SW480 (cell line): ENCODE measurements around the gene ALDH1L1.
"Not testable (repeated sequence)": the region's sequence is repeated elsewhere in the genome, so short reads cannot be mapped to it uniquely, and the experiment has no call there.

Experiments used
- DNase-seq: peaks from one replicate; pipeline ENCODE4 v3.0.0-alpha.2; 2016; ENCODE audit warnings: low spot score

Gene ALDH1L1

GRCh38 chr3:126106336-126107202 lies 73.8 kb downstream of the ALDH1L1 start:
- DNase-seq: no peak

DNA sequence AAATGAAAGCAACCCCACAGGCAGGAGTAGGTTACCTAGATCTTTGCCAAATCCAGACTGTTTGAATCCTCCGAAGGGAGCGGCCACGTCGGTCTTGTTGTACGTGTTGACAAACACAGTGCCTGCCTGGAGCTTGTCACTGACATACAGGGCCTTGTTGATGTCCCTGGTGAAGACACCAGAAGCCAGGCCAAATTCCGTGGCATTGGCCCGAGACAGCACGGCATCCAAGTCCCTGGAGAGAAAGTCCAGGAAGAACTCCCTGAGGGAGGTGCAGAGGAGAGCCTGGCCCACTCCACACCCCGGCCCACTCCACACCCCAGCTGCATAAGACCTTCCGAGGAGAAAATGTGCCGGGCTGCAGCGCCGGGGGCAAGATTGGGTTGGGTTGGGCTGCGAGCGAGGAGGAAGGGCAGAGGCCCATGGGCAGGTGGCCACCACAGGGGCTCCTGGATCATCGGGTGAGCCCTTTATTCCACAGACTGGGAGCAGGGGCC lies 74.6 kb downstream of the ALDH1L1 start:
- DNase-seq: no peak

DNA sequence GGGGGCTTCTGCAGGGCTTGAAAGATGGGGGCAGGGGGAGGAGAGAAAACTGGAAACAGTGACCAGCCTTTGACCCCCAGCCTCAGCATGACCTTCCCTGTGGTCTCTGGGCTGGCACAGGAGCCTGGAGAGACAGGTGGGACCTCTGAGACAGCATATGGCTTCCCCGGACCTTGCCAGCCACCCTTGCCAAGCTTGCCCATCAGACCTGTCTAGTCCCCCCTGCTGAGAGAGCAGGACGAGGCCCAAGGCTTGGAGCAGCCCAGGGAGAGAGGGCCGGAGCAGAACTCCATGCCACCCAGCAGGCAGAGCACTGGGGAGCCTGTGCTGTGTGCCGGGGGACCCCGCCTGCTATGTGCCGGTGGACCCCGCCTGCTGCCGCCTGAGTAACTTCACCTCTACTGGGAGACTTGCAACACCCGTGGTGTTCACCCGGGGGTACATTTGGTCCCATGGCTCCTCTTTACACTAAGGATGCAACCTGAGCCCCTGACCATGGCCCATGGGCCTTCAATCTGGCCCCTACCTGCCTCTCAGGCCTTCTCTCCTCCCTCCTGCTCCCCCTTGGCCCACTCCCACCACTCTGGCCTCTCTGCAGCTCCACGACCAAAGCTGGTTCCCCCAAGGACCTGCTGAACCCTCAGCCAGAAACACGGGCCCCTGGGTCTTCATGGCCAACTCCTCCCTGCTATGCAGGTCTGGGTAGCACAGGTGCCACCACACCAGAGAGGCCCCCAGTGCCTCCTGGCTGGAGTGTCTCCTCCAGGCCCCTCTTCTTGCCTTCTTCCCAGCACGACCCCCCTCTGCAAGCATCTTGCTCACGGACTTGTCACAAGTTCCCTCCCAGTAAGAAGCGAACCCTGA lies 75.4 kb downstream of the ALDH1L1 start:
- DNase-seq: no peak

- no peak for DNase-seq
Observed at GRCh38 chr3:126104028-126104635, 76.3 kb downstream of the ALDH1L1 start.

- DNase-seq: no peak
Observed at GRCh38 chr3:126103121-126104027, 77.0 kb downstream of the ALDH1L1 start.

GRCh38 chr3:126102530-126102951 lies 77.8 kb downstream of the ALDH1L1 start:
- DNase-seq: no peak

DNA sequence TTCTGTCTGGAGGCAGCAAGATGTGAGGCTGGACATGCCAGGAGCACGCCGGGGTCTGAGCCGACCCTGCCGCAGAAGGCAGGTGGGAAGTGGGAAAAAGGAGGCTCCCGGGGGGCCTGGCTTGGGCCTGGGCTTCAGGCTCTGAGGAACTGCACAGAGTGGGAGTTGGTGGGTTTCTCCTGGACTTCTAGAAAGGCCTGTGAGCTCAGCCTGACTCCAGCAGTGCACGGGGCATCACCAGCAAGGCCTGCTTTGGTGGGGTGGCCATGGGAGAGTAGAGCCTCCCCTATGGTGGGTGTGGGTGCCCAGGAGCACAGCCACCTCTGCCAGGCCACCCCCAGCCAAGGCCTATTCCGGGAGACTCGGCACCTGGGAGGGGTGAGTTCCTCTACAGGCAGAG lies 78.4 kb downstream of the ALDH1L1 start:
- no peak for DNase-seq

- DNase-seq: no peak
Observed at GRCh38 chr3:126101521-126101982, 78.8 kb downstream of the ALDH1L1 start.

DNA sequence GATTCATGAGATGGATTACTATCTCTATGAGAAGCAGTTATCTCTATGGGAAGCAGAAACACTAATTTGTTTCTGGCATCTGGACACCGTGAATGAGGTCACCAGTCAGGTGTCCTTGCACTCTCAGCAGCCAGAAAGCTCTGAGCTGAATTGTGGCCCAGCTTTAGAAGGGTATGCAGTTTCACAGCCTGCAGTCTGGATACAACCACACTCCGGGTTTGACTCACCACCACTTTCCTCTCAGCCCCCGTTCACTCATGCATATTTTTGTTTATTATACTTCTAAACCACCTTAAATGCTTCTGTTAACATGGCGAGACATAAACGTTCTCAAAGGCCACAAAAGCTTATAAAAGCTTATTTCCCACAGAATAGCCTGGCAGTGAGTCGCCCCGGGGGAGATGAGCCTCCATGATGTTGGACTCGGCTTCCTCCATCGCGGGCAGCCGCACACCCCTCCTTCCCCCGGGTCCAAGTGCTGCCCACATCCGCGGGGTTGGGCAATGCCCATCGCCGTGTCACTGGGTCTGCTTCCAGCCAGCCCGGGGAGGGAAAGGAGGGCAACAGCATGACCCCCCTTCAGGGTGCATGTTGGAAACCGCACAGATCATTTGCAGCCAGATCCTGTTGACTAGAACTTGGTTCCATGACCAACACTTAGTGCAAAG lies 79.6 kb downstream of the ALDH1L1 start:
- DNase-seq: no peak

GRCh38 chr3:126100269-126100633 lies 80.1 kb downstream of the ALDH1L1 start:
- no peak for DNase-seq

DNA sequence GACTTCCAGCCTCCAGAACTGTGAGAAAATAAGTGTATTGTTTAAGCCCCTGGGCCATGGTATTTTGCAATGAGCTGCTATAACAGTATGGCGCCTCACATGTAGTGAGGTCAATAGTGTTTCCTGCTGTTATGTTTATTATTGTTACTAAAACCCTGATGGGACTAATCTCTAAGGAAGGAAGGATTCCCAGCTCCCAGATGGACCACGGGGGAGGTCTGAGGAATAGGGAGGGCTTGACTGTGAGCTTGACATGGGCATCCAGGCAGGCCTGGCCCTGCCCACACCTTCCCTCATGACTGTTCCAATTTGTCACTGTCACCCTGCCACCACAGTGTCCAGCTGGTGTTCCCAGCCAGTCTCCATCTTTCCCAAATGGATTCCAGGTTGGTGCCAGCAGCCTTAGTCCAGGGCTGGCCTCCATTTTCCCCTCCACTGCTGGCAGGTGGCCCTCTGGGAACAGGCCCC lies 82.0 kb downstream of the ALDH1L1 start:
- DNase-seq: no peak

DNA sequence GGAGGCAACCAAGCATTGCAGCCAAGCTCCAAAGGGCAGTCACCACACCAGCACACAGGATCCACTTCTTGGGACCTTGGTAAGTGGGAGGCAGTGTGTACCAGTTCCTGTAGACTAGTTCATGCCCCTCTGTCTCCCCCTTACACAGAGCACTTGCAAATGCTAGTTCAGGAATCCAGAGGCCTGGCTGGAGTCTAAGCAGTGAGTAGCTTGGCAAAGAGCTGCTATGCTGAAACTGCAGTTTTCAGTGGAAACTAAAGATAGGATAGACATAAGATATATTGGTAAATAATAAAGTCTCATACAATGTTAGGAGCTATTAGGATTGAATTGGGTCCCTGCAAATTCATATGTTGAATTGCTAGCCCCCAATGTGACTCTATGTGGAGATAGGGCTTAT lies 82.6 kb downstream of the ALDH1L1 start:
- no peak for DNase-seq

DNA sequence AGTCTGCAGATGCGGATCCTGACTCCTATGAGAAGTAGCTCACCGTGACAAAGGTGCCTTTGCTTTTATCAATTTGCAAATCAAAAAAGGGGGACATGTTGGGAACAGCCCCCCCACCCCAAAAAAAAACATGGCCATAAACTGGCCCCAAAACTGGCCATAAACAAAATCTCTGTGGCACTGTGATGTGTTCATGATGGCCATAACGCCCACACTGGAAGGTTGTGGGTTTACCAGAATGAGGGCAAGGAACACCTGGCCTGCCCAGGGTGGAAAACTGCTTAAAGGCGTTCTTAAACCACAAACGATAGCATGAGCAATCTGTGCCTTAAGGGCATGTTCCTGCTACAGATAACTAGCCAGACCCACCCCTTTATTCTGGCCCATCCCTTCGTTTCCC lies 84.1 kb downstream of the ALDH1L1 start:
- not testable (repeated sequence) for DNase-seq

DNA sequence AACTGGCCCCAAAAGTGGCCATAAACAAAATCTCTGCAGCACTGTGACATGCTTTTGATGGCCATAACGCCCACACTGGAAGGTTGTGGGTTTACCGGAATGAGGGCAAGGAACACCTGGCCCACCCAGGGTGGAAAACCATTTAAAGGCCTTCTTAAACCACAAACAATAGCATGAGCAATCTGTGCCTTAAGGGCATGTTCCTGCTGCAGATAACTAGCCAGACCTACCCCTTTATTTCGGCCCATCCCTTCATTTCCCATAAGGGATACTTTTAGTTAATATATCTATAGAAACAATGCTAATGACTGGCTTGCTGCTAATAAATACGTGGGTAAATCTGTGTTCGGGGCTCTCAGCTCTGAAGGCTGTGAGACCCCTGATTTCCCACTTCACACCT lies 88.3 kb downstream of the ALDH1L1 start:
- DNase-seq: not testable (repeated sequence)

GRCh38 chr3:126087552-126088175 lies 92.7 kb downstream of the ALDH1L1 start:
- no peak for DNase-seq

GRCh38 chr3:126085841-126086240 lies 94.5 kb downstream of the ALDH1L1 start:
- no peak for DNase-seq

- DNase-seq: no peak
Observed at GRCh38 chr3:126085276-126085675, 95.1 kb downstream of the ALDH1L1 start.

DNA sequence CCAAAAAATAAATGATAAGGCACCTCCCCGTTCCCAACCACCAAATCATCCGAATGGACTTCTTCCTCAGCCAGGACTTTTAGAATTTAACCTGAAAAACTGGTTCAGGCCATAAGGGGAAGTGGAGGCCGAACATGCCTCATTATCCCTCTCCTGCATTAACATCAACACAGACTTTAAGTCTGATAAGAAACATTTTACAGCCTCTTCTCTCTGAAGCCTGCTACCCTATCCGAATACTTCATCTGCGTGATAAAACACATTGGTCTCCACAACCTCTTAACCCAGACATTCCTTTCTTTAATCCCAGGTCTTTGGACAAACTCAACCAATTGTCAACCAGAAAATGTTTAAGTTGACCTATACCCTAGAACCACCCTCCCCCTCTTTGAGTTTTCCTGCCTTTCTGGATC lies 95.6 kb downstream of the ALDH1L1 start:
- no peak for DNase-seq

DNA sequence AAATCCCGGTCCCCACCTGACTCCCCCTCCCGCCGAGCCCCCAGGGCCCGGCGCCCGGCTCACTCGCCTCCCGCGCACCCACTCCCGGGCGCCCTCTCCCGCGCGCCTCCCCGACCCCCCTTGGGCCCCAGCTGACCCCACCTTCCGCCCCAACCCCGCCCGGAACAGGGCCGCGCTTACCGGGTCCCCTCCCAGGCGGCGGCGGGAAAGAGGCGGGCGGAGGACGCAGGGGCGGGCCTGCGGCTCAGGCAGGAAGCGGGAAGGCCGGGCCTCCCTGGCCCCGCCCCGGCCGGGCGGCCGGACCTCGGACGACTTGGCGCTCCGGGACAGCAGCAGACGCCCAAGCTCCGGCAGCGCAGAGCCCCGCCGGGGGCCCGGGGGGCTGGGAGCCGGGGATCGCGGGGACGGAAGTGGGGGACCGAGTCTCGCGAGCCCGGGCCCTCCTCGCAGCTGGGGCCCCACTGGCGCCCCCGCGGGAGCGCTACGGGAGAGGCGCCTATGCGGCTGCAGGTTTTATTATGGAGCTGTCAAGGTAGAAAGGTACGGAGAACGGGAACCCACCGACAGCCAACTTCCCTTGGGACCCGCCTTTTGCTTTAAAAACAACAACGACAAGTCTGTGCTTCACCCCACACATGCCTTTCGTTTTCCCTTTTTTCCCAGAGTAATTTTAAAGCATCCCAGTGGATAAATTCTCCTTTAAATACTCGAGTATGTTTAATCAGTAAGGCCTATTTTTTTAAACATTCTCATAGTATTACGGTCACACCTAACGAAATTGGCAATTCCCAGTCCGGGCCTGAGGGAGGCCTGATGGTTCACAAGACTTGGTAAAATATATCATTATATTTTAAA lies 96.2 kb downstream of the ALDH1L1 start, which contains the start of gene SLC41A3:
Gene SLC41A3 (minus strand): TSS at position 212 of the 855 bp plus-strand sequence. CDS start 15,905 bp downstream, outside the sequence.
- peak; percentile 84 for DNase-seq
